GM23338 (cell line): ENCODE data around the gene WDR35. TPM values are rescaled to one million over a fixed set of nuclear protein-coding genes. Genes with fewer than 3 reads are reported as not detected.

Source experiments
- ATAC-seq: fragments of 200-7000 bp; cut with Tn5 transposase; 3 replicates; pipeline ENCODE4 v1.9.1; 2020
- DNase-seq: peaks from one replicate; pipeline ENCODE4 v3.0.0-alpha.2; 2015; ENCODE audit warnings: low spot score
- H2AFZ ChIP-seq: fragments of 200-600 bp; sonication (generic); 2 replicates; pipeline ENCODE4 v1.8.0; 2016; ENCODE audit warnings: antibody characterized with exemption, mild to moderate bottlenecking, moderate library complexity
- H3F3A ChIP-seq: fragments of 200-600 bp; sonication (generic); replicated peaks from 2 replicates; pipeline ENCODE4 v1.8.0; 2017; ENCODE audit warnings: antibody characterized with exemption, mixed run types, low read depth
- H3K27ac ChIP-seq: fragments of 200-600 bp; sonication (generic); 2 replicates; pipeline ENCODE4 v1.6.1; 2016; ENCODE audit warnings: low read depth
- H3K27me3 ChIP-seq: fragments of 200-600 bp; sonication (generic); 2 replicates; pipeline ENCODE4 v1.8.0; 2016; ENCODE audit warnings: mild to moderate bottlenecking, mixed run types, moderate library complexity; ENCODE audit not compliant: insufficient read depth
- H3K36me3 ChIP-seq: fragments of 200-600 bp; sonication (generic); 2 replicates; pipeline ENCODE4 v1.8.0; 2016; ENCODE audit warnings: mild to moderate bottlenecking; ENCODE audit not compliant: insufficient read depth
- H3K4me1 ChIP-seq: fragments of 200-600 bp; sonication (generic); 2 replicates; pipeline ENCODE4 v1.8.0; 2016; ENCODE audit warnings: mild to moderate bottlenecking, moderate library complexity; ENCODE audit not compliant: insufficient read depth
- H3K4me2 ChIP-seq: fragments of 200-600 bp; sonication (generic); 2 replicates; pipeline ENCODE4 v1.7.1; 2017; ENCODE audit warnings: mixed run types
- H3K4me3 ChIP-seq: fragments of 200-600 bp; sonication (generic); 2 replicates; pipeline ENCODE4 v1.6.1; 2016; ENCODE audit warnings: mixed run types
- H3K79me2 ChIP-seq: fragments of 200-600 bp; sonication (generic); replicated peaks from 2 replicates; pipeline ENCODE4 v1.8.0; 2017; ENCODE audit warnings: mild to moderate bottlenecking; ENCODE audit not compliant: insufficient read depth
- H3K9me2 ChIP-seq: fragments of 200-600 bp; sonication (generic); 2 replicates; pipeline ENCODE4 v1.8.0; 2017; ENCODE audit not compliant: insufficient read depth
- H4K20me1 ChIP-seq: fragments of 200-600 bp; sonication (generic); replicated peaks from 2 replicates; pipeline ENCODE4 v1.8.0; 2017; ENCODE audit warnings: mild to moderate bottlenecking; ENCODE audit not compliant: insufficient read depth
- H3K27ac Mint-ChIP-seq: 2 replicates; pipeline ENCODE4 v1.8.0; 2020; ENCODE audit warnings: inconsistent platforms, mild to moderate bottlenecking, moderate library complexity, mixed read lengths
- H3K27me3 Mint-ChIP-seq: 3 replicates; pipeline ENCODE4 v1.8.0; 2022; ENCODE audit warnings: low read depth, mild to moderate bottlenecking, moderate library complexity, mixed read lengths, inconsistent platforms; ENCODE audit not compliant: insufficient read depth, poor library complexity
- H3K36me3 Mint-ChIP-seq: 3 replicates; pipeline ENCODE4 v1.8.0; 2021; ENCODE audit warnings: low read depth, mild to moderate bottlenecking, inconsistent platforms, moderate library complexity, mixed read lengths
- H3K4me1 Mint-ChIP-seq: 3 replicates; pipeline ENCODE4 v1.8.0; 2020; ENCODE audit warnings: mild to moderate bottlenecking, inconsistent platforms, mixed read lengths
- H3K4me3 Mint-ChIP-seq: 3 replicates; pipeline ENCODE4 v1.8.0; 2021; ENCODE audit warnings: moderate library complexity, mild to moderate bottlenecking, inconsistent platforms, mixed read lengths
- H3K9me3 Mint-ChIP-seq: 3 replicates; pipeline ENCODE4 v1.8.0; 2020; ENCODE audit warnings: moderate library complexity, mild to moderate bottlenecking, inconsistent platforms, mixed read lengths
- CTCF ChIP-seq, 2 experiments: fragments of 200-600 bp in 1 of 2; sonication (generic) in 1 of 2; conservative IDR thresholded peaks; 2 replicates each; pipeline versions ENCODE4 v1.5.1 to v1.6.1; 2016 to 2017; ENCODE audit warnings: antibody characterized with exemption in 2 of 2, low read depth in 2 of 2, mild to moderate bottlenecking in 2 of 2, moderate library complexity in 1 of 2
- EZH2 ChIP-seq: fragments of 200-600 bp; sonication (generic); IDR thresholded peaks from one replicate; pipeline ENCODE4 v1.8.0; 2017; ENCODE audit warnings: antibody characterized with exemption, mild to moderate bottlenecking, low read depth; ENCODE audit not compliant: unreplicated experiment
- NANOG ChIP-seq: IDR thresholded peaks from 2 replicates; pipeline ENCODE4 v1.6.1; 2016; ENCODE audit warnings: antibody characterized with exemption, borderline replicate concordance
- REST ChIP-seq: IDR thresholded peaks from one replicate; pipeline ENCODE4 v1.6.1; 2018; ENCODE audit warnings: antibody characterized with exemption; ENCODE audit not compliant: unreplicated experiment
- ZNF331 ChIP-seq: fragments of 250-450 bp; sonication (Bioruptor Pico); IDR thresholded peaks from 2 replicates; pipeline ENCODE4 v1.5.0; 2020; ENCODE audit warnings: low read depth, mild to moderate bottlenecking, moderate library complexity
- ZNF462 ChIP-seq: fragments of 250-450 bp; sonication (Bioruptor Pico); IDR thresholded peaks from 2 replicates; pipeline ENCODE4 v1.5.0; 2020; ENCODE audit warnings: mild to moderate bottlenecking, moderate library complexity
- polyA plus RNA-seq: library from polyadenylated mRNA; unstranded; fragments of >200 nt; fragmentation: Nextera tagmentation; extraction: Ambion mirVana; gene quantifications from 2 replicates; pipeline ENCODE4 v1.2.1, GENCODE V29; 2016
- total RNA-seq: library from RNA; depleted of rRNA; stranded (reverse); fragments of >200 nt; shearing (Covaris generic); gene quantifications from 2 replicates; pipeline ENCODE4 v1.2.3, GENCODE V29; 2014
- TF ChIP-seq, protein P1 (sequence below): IDR thresholded peaks from 2 replicates; pipeline ENCODE4 v1.6.1; 2016; ENCODE audit warnings: antibody characterized with exemption

The WDR35 gene
- total and polyA plus RNA-seq, 2 experiments from 2014 or later: 5.3 to 20.0 TPM

DNA sequence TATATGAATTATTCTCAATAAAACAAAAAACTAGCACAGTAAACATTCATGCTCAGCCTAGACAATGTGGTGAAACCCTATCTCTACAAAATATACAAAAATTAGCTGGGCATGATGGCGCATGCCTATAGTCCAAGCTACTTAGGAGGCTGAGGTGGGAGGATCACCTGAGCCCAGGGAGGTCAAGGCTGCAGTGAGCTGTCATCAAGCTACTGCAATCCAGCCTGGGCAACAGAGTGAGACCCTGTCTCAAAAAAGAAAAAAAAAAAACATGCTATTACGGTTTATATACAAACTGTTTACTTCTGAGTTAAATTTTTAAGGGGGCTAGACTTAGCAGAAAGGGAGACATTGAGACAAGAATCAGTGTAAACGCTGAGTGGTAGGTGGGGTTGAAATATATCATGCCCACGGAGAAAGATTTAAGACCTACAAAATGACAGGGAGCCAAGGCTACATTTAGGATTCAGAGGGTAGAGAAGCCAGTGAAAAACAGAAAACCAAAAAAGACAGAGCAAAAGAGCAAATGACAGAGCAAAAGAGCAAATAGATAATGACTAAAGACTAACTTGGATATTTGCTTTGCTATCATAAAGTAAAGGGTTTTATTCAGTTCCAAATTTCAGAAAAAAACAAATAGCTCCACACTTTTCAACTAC lies 95.6 kb downstream of the WDR35 start:
- no peak overlapping the region for H3K4me2 ChIP-seq
- Mint-ChIP-seq H3K9me3 (no peaks in the 10 kb centered on the region), H3K4me1 (peaks cover 4% of the 10 kb centered on the region; the same call in 2 of the 3 replicates), H3K27ac (no peak overlapping the region), H3K4me3 (no peak overlapping the region), H3K36me3 (no peaks in the 10 kb centered on the region), H3K27me3 (no peaks in the 10 kb centered on the region)
- peaks cover 6% of the 10 kb centered on the region; the same call in 1 of the 2 replicates for H3K79me2 ChIP-seq
- no peaks in the 10 kb centered on the region for H3K36me3 ChIP-seq
- H3K4me3 ChIP-seq: no peak overlapping the region
- H3K9me2 ChIP-seq: no peaks in the 10 kb centered on the region
- no peak overlapping the region for H2AFZ ChIP-seq
- ATAC-seq (no peak), DNase-seq (no peak)
- TF ChIP-seq CTCF (conservative IDR thresholded peaks at IDR 0.05; ENCODE audit: low read depth in 2 of 2) (no peak), ZNF331 (no peak)
- no peaks in the 10 kb centered on the region for H3F3A ChIP-seq
- peaks cover 5% of the 10 kb centered on the region for H4K20me1 ChIP-seq
- H3K27ac ChIP-seq: no peak overlapping the region
- no peaks in the 10 kb centered on the region for H3K27me3 ChIP-seq
- no peaks in the 10 kb centered on the region for H3K4me1 ChIP-seq

DNA sequence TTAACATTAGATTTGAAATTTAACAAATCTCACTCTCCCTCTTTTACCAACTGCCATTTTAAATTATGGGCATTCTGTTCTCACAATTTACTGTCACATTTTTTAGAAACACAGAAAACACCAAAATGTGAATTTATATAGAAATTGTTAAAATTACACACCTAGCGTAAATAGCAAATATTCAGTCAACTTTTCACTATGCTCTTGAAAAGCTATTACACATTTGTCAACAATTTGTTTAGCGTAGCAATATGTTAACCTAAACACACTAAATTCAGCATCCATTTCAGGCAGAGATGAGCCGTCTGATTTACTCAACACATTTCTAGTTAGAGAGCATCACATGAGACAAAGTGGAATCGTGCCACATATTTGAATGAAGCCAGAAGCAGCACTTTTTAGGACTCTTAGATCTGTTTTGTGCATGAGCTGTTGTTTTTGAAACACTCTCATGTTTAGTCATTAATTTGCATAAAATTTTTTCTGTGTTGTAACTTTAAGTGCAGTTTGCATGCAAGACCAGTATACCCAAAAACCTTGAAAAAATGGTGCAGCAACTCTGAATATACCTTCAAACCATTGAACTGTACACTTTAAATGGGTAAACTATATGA lies 96.3 kb downstream of the WDR35 start:
- H3K9me3 Mint-ChIP-seq: no peaks in the 10 kb centered on the region
- TF ChIP-seq REST (no peak), ZNF462 (CRISPR knock-in tag) (no peak), EZH2 (no peak), NANOG (no peak)
- TF ChIP-seq, protein P1, sequence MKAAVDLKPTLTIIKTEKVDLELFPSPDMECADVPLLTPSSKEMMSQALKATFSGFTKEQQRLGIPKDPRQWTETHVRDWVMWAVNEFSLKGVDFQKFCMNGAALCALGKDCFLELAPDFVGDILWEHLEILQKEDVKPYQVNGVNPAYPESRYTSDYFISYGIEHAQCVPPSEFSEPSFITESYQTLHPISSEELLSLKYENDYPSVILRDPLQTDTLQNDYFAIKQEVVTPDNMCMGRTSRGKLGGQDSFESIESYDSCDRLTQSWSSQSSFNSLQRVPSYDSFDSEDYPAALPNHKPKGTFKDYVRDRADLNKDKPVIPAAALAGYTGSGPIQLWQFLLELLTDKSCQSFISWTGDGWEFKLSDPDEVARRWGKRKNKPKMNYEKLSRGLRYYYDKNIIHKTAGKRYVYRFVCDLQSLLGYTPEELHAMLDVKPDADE: no peak

More for the DNA sequence above, 96.3 kb downstream of the WDR35 start:
- Histone ChIP-seq H3K79me2 (0 out of 2 replicates have a peak, but pooled peaks cover 6% of the 10 kb centered on the region), H3K4me2 (no peak overlapping the region), H3K4me3 (no peak overlapping the region), H2AFZ (no peak overlapping the region), H3K36me3 (no peaks in the 10 kb centered on the region), H3K27ac (no peak overlapping the region), H3K27me3 (no peaks in the 10 kb centered on the region), H3K9me2 (no peaks in the 10 kb centered on the region), H3F3A (no peaks in the 10 kb centered on the region), H3K4me1 (no peaks in the 10 kb centered on the region), H4K20me1 (peaks cover 5% of the 10 kb centered on the region)
- Mint-ChIP-seq H3K4me3 (no peak overlapping the region), H3K4me1 (peaks cover 4% of the 10 kb centered on the region; the same call in 2 of the 3 replicates), H3K27ac (no peak overlapping the region), H3K27me3 (no peaks in the 10 kb centered on the region), H3K36me3 (no peaks in the 10 kb centered on the region)
- DNase-seq: no peak
- no peak for ATAC-seq
